ENCODE results near the gene PKNOX2.

The PKNOX2 gene

GRCh38 chr11:125263268-125263790, 98.8 kb downstream of the PKNOX2 start:
- DNase-seq (ENCODE audit: low spot score), result no peak

GRCh38 chr11:125264100-125265022, 99.8 kb downstream of the PKNOX2 start:
- DNase-seq (ENCODE audit: low spot score), result no peak

GRCh38 chr11:125267548-125267947, 103.0 kb downstream of the PKNOX2 start:
- no peak for DNase-seq (ENCODE audit: low spot score)

GRCh38 chr11:125268611-125269010, 104.1 kb downstream of the PKNOX2 start:
- DNase-seq (ENCODE audit: low spot score), result no peak

GRCh38 chr11:125270106-125270505, 105.6 kb downstream of the PKNOX2 start:
- no peak for DNase-seq (ENCODE audit: low spot score)

GRCh38 chr11:125270711-125271110, 106.2 kb downstream of the PKNOX2 start:
- DNase-seq (ENCODE audit: low spot score), result no peak

- no peak for DNase-seq (ENCODE audit: low spot score)
These were observed 107.0 kb downstream of the PKNOX2 start for GRCh38 chr11:125271483-125272091.

- no peak for DNase-seq (ENCODE audit: low spot score)
These were observed 107.5 kb downstream of the PKNOX2 start for GRCh38 chr11:125272092-125272491.

- no peak for DNase-seq (ENCODE audit: low spot score)
These were observed 108.3 kb downstream of the PKNOX2 start for GRCh38 chr11:125272821-125273220.

GRCh38 chr11:125273519-125274000, 109.0 kb downstream of the PKNOX2 start:
- no peak for DNase-seq (ENCODE audit: low spot score)

- DNase-seq (ENCODE audit: low spot score), result no peak
These were observed 109.8 kb downstream of the PKNOX2 start for GRCh38 chr11:125274309-125274708.

GRCh38 chr11:125274774-125275173, 110.2 kb downstream of the PKNOX2 start:
- DNase-seq (ENCODE audit: low spot score), result no peak

GRCh38 chr11:125275905-125276618, 111.5 kb downstream of the PKNOX2 start:
- no peak for DNase-seq (ENCODE audit: low spot score)

GRCh38 chr11:125276619-125276976, 112.0 kb downstream of the PKNOX2 start:
- no peak for DNase-seq (ENCODE audit: low spot score)

- no peak for DNase-seq (ENCODE audit: low spot score)
These were observed 115.3 kb downstream of the PKNOX2 start for GRCh38 chr11:125279676-125280418.

- no peak for DNase-seq (ENCODE audit: low spot score)
These were observed 116.1 kb downstream of the PKNOX2 start for GRCh38 chr11:125280646-125281045.

GRCh38 chr11:125281831-125282595, 117.5 kb downstream of the PKNOX2 start:
- DNase-seq (ENCODE audit: low spot score), result no peak

- DNase-seq (ENCODE audit: low spot score), result no peak
These were observed 118.0 kb downstream of the PKNOX2 start for GRCh38 chr11:125282596-125282914.

GRCh38 chr11:125284245-125284850, 119.8 kb downstream of the PKNOX2 start:
- no peak for DNase-seq (ENCODE audit: low spot score)

GRCh38 chr11:125285844-125286243, 121.3 kb downstream of the PKNOX2 start:
- no peak for DNase-seq (ENCODE audit: low spot score)

- DNase-seq (ENCODE audit: low spot score), result no peak
These were observed 121.9 kb downstream of the PKNOX2 start for GRCh38 chr11:125286486-125286885.

Measured in CD4-positive, alpha-beta T cell treated with Interleukin-6 at 100 ng/mL for 8 hours (primary cell).